NCI-H2107 treated with DMSO at 0.1 percent for 48 hours (cell line): Measurements from ENCODE around the gene EIF3J.

Experiments
- DNase-seq: peaks from one replicate; lab custom pipeline; 2025; ENCODE audit not compliant: unreplicated experiment; lab: John Stamatoyannopoulos, UW

EIF3J gene

DNA sequence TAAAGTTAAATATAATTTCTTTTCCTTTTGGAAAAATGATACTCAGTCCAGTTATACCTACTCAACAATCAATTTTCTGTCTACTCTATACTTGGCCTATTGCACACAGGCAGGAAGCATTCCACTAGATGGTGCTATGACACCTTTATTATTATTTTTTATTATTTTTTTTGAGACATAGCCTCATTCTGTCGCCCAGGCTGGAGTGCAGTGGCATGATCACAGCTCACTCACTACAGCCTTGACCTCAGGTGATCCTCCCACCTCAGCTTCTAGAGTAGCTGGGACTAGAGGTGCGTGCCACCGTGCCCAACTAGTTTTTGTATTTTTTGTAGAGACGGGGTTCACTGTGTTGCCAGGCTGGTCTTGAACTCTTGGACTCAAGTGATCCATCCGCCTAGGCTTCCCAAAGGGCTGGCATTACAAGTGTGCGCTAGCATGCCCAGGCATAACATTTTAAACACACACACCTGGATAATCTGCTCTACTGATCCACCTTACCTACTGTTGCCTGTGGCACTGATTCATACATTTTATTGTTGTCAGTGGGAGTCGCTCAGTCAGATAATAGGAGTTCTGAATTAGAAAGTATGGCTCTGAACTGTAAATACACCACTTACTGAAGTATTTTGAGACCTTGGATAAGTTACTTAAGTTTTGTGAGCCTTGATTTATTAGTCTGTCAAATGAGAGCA is 56.2 kb downstream of the EIF3J start:
- no peak for DNase-seq

- DNase-seq, result no peak
Measured at GRCh38 chr15:44595246-44595645, 58.3 kb downstream of the EIF3J start.

GRCh38 chr15:44595656-44596510 is 58.9 kb downstream of the EIF3J start:
- DNase-seq, result no peak

- DNase-seq, result no peak
Measured at GRCh38 chr15:44596511-44597010, 59.6 kb downstream of the EIF3J start.

GRCh38 chr15:44598066-44598465 is 61.1 kb downstream of the EIF3J start:
- DNase-seq, result no peak

- no peak for DNase-seq
Measured at GRCh38 chr15:44598892-44599291, 61.9 kb downstream of the EIF3J start.

DNA sequence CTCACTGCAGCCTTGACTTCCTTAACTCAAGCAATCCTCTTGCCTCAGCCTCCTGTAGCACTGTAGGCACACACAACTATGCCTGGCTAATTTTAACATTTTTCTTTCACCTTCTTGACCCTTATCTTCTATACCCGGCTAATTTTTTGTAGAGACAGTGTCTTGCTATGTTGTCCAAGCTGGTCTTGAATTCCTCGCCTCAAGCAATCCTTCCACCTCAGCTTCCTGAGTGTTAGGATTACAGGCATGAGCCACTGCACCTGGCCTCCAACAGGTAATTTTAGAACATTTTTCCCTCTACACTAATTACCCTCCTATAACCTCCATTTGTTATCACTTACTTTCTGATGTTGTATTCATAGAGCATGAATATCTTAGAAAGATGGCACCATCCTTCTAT is 66.2 kb downstream of the EIF3J start:
- no peak for DNase-seq

GRCh38 chr15:44606740-44607139 is 69.8 kb downstream of the EIF3J start:
- DNase-seq, result no peak
